Dermis blood vessel endothelial cell (primary cell): ENCODE data around the gene PTPRG. TPM values are rescaled to one million over a fixed set of nuclear protein-coding genes. Genes with fewer than 3 reads are reported as not detected.

Source experiments
- DNase-seq: peaks from one replicate; pipeline ENCODE4 v3.0.0; 2010
- total RNA-seq: library from RNA; depleted of rRNA; stranded (reverse); fragments of >200 nt; gene quantifications from 2 replicates; pipeline ENCODE4 v1.2.3, GENCODE V29; 2014

PTPRG gene
- total RNA-seq, 1 donor from 2014 or later = 26.0 TPM

DNA sequence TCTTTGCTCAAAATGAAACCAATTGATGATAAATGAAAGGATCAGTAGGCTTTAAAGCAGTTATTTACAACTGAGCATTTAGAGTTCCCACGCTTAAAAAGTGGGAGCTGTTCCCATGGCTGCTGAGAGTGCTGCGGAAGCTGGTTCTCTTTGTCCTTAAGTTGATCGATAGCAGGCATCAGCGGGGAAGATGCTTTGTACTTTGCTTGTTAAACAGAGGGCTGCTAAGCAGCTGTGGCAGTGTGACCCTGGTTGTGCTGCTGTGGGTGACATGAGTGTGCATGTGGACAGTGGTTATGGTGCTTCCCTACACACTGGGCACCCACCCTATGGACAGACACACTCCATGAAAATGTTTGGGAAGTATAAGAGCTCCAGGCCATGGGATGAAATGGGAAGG, 96.3 kb downstream of the PTPRG start:
- no peak for DNase-seq

GRCh38 chr3:61662861-61663260, 101.5 kb downstream of the PTPRG start:
- no peak for DNase-seq

DNA sequence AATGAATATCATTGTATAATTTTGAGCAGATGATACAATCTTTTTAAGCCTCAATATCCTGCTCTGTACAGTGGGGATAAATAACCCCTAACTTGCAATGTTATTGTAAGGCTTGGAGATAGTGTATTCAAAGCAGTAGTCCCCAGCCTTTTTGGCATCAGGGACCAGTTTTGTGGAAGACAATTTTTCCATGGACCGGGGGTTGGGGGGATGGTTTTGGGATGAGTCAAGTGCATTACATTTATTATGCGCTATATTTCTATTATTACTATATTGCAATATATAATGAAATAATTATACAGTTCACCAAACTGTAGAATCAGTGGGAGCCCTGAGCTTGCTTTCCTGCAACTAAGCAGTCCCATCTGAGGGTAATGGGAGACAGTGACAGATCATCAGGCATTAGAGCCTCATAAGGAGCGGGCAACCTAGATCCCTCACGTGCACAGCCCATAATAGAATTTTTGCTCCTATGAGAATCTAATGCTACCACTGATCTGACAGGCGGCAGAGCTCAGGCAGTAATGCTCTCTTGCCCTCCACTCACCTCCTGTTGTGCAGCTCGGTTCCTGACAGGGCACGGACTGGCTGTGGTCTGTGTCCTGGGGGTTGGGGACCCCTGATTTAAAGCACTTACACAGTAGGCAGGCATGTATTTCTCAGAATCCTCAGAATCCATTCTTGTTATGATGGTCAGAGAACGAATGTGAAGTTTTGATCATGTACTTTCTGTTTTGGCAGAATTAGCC, 102.2 kb downstream of the PTPRG start:
- no peak for DNase-seq

GRCh38 chr3:61664105-61664482, 102.7 kb downstream of the PTPRG start:
- no peak for DNase-seq

DNA sequence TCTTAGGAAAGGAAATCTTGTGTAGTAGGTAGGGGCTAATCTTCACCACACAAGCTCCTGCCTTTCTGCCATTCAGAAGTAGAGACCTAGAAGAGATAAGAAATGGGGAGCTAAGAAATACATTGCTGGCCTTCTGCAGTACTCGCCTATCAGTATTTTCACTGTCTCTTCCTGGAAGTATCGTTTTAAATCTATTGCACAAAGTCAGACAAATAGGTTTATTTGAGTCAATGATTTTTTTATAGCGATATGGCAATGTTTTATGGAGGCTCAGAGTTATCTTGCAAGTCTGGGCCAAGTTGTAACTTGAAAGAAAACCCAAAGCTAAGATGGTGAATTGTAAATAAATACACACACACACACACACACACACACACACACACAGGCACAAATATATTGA, 103.8 kb downstream of the PTPRG start:
- no peak for DNase-seq

- DNase-seq = no peak
Observed at GRCh38 chr3:61665987-61666386, 104.6 kb downstream of the PTPRG start.

GRCh38 chr3:61666615-61667330, 105.4 kb downstream of the PTPRG start:
- peak; percentile 29 for DNase-seq

DNA sequence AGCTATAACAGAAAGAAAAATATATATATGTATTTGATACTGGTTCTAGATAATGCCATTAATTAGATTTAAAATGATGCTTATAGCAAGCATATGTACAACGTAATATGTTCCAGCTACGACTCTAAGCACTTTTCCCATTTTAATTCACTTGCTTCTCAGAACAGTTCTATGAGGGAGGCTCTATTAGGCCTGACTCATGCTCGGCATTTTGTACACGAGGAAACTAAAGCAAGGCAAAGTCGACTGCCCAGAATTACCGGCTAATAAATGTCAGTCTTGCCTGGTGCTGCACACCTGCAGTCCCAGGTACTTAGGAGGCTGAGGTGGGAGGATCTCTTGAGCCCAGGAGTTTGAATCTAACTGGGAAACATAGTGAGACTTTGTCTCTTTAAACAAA, 106.0 kb downstream of the PTPRG start:
- DNase-seq = no peak

GRCh38 chr3:61667814-61668213, 106.4 kb downstream of the PTPRG start:
- DNase-seq = no peak

GRCh38 chr3:61668317-61668864, 107.0 kb downstream of the PTPRG start:
- no peak for DNase-seq

DNA sequence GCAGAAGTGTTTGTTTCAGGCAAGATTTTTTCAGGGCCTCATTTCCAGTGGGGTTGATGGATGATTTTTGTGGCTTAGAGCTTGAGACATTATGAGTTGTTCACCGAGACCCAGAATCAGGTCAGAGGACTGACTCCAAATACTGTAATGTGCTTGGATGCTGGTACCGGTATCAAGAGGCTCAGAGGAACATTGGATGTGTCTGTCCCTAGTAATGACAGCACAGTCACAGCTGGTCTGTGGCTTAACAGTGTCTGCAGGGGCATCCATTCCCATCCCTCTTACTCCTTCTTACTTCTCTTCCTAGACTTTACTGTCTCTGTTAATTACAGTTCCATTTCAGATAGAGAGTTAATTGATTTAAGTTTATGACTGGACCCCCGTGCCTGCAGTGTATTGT, 107.8 kb downstream of the PTPRG start:
- no peak for DNase-seq

DNA sequence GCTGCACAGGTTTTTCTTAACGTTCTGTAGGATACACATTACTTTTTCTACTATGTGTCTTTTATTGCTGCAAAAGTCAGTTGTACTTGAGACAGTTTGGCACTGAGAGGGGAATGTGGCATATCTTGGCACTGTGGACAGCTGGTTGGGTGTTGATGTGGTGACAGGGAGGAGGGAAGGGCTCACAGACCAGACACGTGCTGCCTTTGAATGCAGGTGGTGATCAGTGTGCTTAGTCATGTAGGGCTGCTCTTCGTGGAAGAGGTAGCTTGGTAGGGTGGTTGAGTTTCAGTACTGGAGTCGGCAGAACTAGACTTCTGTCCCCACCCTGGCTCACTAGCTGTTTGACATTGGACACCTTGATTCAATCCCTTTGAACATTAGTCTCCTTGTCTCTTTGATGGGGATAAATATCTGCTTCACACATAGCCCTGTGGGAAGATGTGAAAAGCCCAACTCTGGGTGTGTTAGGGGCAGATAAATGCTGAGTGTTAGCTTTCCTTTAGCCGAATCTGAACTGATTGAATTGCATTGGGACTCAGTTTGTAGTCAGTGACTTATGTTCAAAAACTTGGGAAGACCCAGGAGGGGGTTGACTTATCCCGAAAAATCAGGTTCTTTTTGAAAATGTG, 108.4 kb downstream of the PTPRG start:
- DNase-seq = no peak

- DNase-seq = no peak
Observed at GRCh38 chr3:61673651-61674050, 112.3 kb downstream of the PTPRG start.

DNA sequence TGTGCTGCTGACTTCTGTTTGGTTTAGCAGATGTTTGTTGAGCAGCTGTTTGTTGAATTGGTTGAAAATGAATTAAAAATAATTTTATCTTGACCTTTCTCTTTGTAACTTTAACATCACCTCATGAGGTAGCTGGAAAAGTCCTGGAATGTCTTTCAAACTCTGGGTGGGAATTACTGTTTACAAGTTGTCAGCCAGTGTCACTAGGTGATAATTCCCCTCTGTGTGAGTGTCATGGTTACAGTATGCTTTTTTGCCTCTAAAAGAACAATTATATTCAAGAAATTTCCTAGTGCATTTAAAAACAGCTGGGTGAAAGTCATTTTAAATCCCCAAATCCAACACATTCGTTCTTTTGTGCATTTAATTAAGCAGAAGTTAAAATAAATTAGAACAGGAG, 113.2 kb downstream of the PTPRG start:
- DNase-seq = no peak

GRCh38 chr3:61679026-61679425, 117.7 kb downstream of the PTPRG start:
- no peak for DNase-seq

- DNase-seq = no peak
Observed at GRCh38 chr3:61680617-61681016, 119.2 kb downstream of the PTPRG start.

GRCh38 chr3:61681636-61682035, 120.3 kb downstream of the PTPRG start:
- no peak for DNase-seq

DNA sequence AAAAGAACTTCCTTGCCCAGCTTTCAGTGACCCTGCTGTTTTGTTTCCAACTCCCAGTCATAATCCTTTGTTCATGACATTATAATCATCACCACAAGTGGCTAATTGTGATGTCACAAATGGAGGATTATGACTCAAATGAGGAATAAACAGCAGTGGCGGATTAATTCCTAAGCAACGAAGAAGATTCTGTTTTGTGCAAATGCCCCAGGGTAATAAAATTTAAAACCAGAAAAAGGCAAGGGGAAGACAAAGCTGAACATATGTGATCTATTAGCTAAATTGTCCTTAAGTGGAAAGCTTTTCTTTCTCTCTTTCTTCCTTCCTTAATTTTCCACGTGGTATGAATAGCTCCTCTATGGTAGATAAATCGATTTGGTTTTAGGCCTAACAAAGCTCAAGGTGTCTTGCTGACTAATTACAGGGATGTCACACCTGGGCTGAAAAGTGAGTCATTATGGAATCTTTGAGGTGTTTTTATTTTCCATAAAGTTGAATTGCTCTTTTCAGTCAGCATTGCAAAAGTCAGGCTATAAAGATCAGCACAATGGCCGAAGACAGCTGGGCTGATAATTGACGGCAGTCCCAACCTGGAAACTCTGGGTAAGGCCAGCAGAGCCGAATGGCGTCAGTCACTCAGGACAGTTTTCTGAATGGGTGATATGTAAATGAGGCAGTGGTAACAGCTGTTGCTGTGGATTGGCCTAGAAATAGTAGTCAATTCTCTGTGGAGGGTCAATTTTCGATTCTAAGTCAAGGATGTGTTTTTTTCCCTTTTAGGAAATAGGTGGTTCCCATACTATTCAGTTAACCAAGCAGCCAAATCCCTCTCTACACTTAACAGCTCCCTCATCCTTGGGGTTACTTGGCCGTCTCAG, 121.5 kb downstream of the PTPRG start:
- no peak for DNase-seq

DNA sequence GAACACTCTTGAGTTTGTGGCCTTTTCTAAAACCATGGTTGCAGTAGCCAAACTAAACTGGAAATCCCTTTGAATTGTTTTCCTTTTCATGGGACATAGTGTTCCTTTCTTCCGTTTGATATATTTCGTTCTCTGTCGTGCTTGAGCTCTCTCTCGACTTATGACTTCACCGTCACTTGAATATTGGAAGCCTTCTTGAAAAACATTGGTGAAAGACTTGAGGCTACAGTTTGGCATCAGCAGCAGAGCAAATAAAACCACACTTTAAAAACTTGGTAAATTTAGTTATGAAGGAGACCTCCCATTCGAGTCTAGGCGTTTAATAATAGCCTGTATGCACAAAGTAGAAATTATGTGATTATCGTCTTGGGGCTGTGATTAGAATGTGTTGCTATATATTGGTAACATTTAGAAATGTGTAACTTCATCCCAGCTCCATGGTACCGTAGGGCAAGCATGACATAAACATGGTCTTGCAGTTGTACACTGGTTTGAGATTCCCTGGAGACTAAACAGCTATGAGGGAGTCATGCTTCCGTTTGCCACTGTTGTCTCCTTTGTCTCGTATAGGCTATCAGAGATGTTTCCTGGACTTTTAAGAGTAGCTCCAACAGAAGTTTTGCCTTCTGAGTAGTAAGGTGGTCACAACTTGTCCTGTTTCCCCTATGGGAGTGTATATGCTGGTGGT, 122.3 kb downstream of the PTPRG start:
- DNase-seq = peak; percentile 4

GRCh38 chr3:61684386-61684785, 123.0 kb downstream of the PTPRG start:
- DNase-seq = no peak

GRCh38 chr3:61685755-61686154, 124.4 kb downstream of the PTPRG start:
- DNase-seq = peak; percentile 2

GRCh38 chr3:61686228-61686648, 124.9 kb downstream of the PTPRG start:
- peak; percentile 6 for DNase-seq
